Gastroesophageal sphincter (tissue), 4 donors: ENCODE data around the gene SLC25A10. TPM values are rescaled to one million over a fixed set of nuclear protein-coding genes. Genes with fewer than 3 reads are reported as not detected.

Experiments used
- ATAC-seq: fragments of 150-250 bp; one replicate; pipeline ENCODE4 v1.9.1; 2016; ENCODE audit warnings: mild to moderate bottlenecking, moderate library complexity
- H3K27ac ChIP-seq, 4 donors: fragments of 200-600 bp; sonication (generic) in 3 of 4; 1 replicate in 3 of 4; 2 replicates in 1 of 4; pipeline ENCODE4 v1.5.1; 2016 to 2019
- H3K27me3 ChIP-seq: fragments of 200-600 bp; sonication (generic); one replicate; pipeline ENCODE4 v1.5.1; 2019
- H3K36me3 ChIP-seq, 2 donors: fragments of 200-600 bp; sonication (generic); one replicate each; pipeline ENCODE4 v1.5.1; 2019; ENCODE audit warnings: control low read depth in 1 of 2
- H3K4me1 ChIP-seq, 3 donors: fragments of 200-600 bp; sonication (generic); 1 replicate in 2 of 3; 2 replicates in 1 of 3; pipeline ENCODE4 v1.5.1; 2016 to 2019; ENCODE audit warnings: control low read depth in 2 of 3
- H3K4me3 ChIP-seq, 2 donors: fragments of 200-600 bp; sonication (generic); one replicate each; pipeline ENCODE4 v1.5.1; 2019; ENCODE audit warnings: mild to moderate bottlenecking in 1 of 2, moderate library complexity in 1 of 2
- H3K9me3 ChIP-seq, 3 donors: fragments of 200-600 bp; sonication (generic); one replicate each; pipeline ENCODE4 v1.5.1; 2017 to 2019; ENCODE audit warnings: control low read depth in 2 of 3
- EP300 ChIP-seq: sonication (generic); formaldehyde crosslinking; IDR thresholded peaks from one replicate; pipeline ENCODE4 v1.6.1; 2017; ENCODE audit warnings: antibody characterized with exemption, mild to moderate bottlenecking
- POLR2A ChIP-seq, 2 donors: fragments of 450-650 bp; IDR thresholded peaks; one replicate each; pipeline ENCODE4 v1.6.1; 2017; ENCODE audit warnings: antibody characterized with exemption in 2 of 2, mild to moderate bottlenecking in 2 of 2, moderate library complexity in 1 of 2
- POLR2AphosphoS5 ChIP-seq: sonication (generic); formaldehyde crosslinking; IDR thresholded peaks from one replicate; pipeline ENCODE4 v1.6.1; 2017; ENCODE audit warnings: antibody characterized with exemption
- WGBS, 2 donors: methylation state at CpG; one replicate each; pipeline ENCODE4 v1.1.5; 2018; ENCODE audit warnings: low coverage in 1 of 2; 5-methylcytosine and 5-hydroxymethylcytosine counted together
- total RNA-seq, 4 donors: library from RNA; depleted of rRNA; stranded (reverse); fragments of >200 nt; gene quantifications; one replicate each; pipeline ENCODE4 v1.1.0, GENCODE V29; 2016
- TF ChIP-seq, protein P1 (sequence below), 4 experiments: fragments of 200-600 bp in 2 of 4; fragments of 450-650 bp in 2 of 4; sonication (generic) in 1 of 4; IDR thresholded peaks; one replicate each; pipeline ENCODE4 v1.5.1; 2017 to 2019; ENCODE audit warnings: antibody characterized with exemption in 4 of 4, mild to moderate bottlenecking in 2 of 4, moderate library complexity in 2 of 4

The SLC25A10 gene
- total RNA-seq, 4 donors from 2014 or later: 3.0 to 8.8 (median 5.0) TPM

- H3K36me3 ChIP-seq: peaks cover 0 to 98% of the 10 kb centered on the region in 2 donors
- 93% methylated on average over 3 of the region's 40 CpGs; no CpG with 5 or more reads in 1 of the 2 donors for WGBS, 2 donors
- H3K9me3 ChIP-seq: no peaks in the 10 kb centered on the region
- TF ChIP-seq POLR2AphosphoS5 (no peak), EP300 (no peak), POLR2A (IDR thresholded peaks at IDR 0.05) (no peak)
- TF ChIP-seq, protein P1, sequence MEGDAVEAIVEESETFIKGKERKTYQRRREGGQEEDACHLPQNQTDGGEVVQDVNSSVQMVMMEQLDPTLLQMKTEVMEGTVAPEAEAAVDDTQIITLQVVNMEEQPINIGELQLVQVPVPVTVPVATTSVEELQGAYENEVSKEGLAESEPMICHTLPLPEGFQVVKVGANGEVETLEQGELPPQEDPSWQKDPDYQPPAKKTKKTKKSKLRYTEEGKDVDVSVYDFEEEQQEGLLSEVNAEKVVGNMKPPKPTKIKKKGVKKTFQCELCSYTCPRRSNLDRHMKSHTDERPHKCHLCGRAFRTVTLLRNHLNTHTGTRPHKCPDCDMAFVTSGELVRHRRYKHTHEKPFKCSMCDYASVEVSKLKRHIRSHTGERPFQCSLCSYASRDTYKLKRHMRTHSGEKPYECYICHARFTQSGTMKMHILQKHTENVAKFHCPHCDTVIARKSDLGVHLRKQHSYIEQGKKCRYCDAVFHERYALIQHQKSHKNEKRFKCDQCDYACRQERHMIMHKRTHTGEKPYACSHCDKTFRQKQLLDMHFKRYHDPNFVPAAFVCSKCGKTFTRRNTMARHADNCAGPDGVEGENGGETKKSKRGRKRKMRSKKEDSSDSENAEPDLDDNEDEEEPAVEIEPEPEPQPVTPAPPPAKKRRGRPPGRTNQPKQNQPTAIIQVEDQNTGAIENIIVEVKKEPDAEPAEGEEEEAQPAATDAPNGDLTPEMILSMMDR (IDR thresholded peaks at IDR 0.05): no peak
- no peaks in the 10 kb centered on the region for H3K27me3 ChIP-seq
- ATAC-seq: no peak
- H3K27ac ChIP-seq: no peak overlapping the region
- no peak overlapping the region for H3K4me3 ChIP-seq
- H3K4me1 ChIP-seq: peaks cover 0 to 11% (median 5%) of the 10 kb centered on the region in 3 donors
These were observed 15.7 kb upstream of the SLC25A10 start for GRCh38 chr17:81696218-81696941.

GRCh38 chr17:81697261-81698044 lies 14.6 kb upstream of the SLC25A10 start:
- Histone ChIP-seq H3K4me1 (peaks cover 0 to 22% (median 16%) of the 10 kb centered on the region in 3 donors), H3K27me3 (no peaks in the 10 kb centered on the region), H3K27ac (no peak overlapping the region), H3K4me3 (no peak overlapping the region), H3K36me3 (peaks cover 0 to 97% of the 10 kb centered on the region in 2 donors), H3K9me3 (no peaks in the 10 kb centered on the region)
- 84 to 88% methylated on average over 6 of the region's 25 CpGs for WGBS, 2 donors
- TF ChIP-seq POLR2AphosphoS5 (no peak), POLR2A (IDR thresholded peaks at IDR 0.05) (no peak), EP300 (no peak)
- TF ChIP-seq, protein P1 (IDR thresholded peaks at IDR 0.05): no peak
- no peak for ATAC-seq

- no peak for ATAC-seq
- Histone ChIP-seq H3K27me3 (no peaks in the 10 kb centered on the region), H3K27ac (no peak overlapping the region), H3K4me1 (peaks cover 0 to 41% (median 26%) of the 10 kb centered on the region in 3 donors), H3K9me3 (no peaks in the 10 kb centered on the region), H3K4me3 (no peak overlapping the region), H3K36me3 (peaks cover 0 to 76% of the 10 kb centered on the region in 2 donors)
- TF ChIP-seq POLR2A (IDR thresholded peaks at IDR 0.05) (no peak), POLR2AphosphoS5 (no peak), EP300 (no peak)
- TF ChIP-seq, protein P1 (IDR thresholded peaks at IDR 0.05): no peak
- 72 to 83% methylated on average over 2 to 9 of the region's 25 CpGs for WGBS, 2 donors
These were observed 11.5 kb upstream of the SLC25A10 start for GRCh38 chr17:81700353-81701287.

- TF ChIP-seq POLR2AphosphoS5: no peak
- ATAC-seq: no peak
- peaks cover 0 to 41% (median 26%) of the 10 kb centered on the region in 3 donors for H3K4me1 ChIP-seq
- peak overlapping the region in 3 of 4 donors; percentile 92 to 97 (median 94) for H3K27ac ChIP-seq
- H3K9me3 ChIP-seq: no peaks in the 10 kb centered on the region
- WGBS, 2 donors: 56 to 80% methylated on average over 5 to 6 of the region's 23 CpGs
- H3K27me3 ChIP-seq: no peaks in the 10 kb centered on the region
- H3K36me3 ChIP-seq: peaks cover 0 to 76% of the 10 kb centered on the region in 2 donors
- peak overlapping the region in 1 of 2 donors; percentile 98 for H3K4me3 ChIP-seq
These were observed 10.6 kb upstream of the SLC25A10 start for GRCh38 chr17:81701288-81702071.
